HepG2 (cell line): Measurements from ENCODE around the gene DTX2. TPM values are rescaled to one million over a fixed set of nuclear protein-coding genes. Genes with fewer than 3 reads are reported as not detected.
"Not testable (repeated sequence)": the region's sequence is repeated elsewhere in the genome, so short reads cannot be mapped to it uniquely, and the experiment has no call there.

Source experiments
- ATAC-seq: fragments of 200-7000 bp; cut with Tn5 transposase; 3 replicates; pipeline ENCODE4 v1.9.1; 2020; ENCODE audit warnings: mild to moderate bottlenecking, moderate library complexity
- BruUV-seq: library from RNA; stranded (reverse); fragments of 400-500 nt; replicated peaks from 2 replicates; lab custom pipeline; 2021; lab: Mats Ljungman, UMichigan
- CTCF ChIA-PET: fragments of 300-600 bp; formaldehyde crosslinking; extraction: SDS; loops from one replicate; lab custom pipeline; 2021; ENCODE audit warnings: low total read pairs, inconsistent platforms, low intra/inter-chr PET ratio; lab: Yijun Ruan, JAX
- POLR2A ChIA-PET: fragments of 350-600 bp; sonication (Branson Sonifier 250); formaldehyde crosslinking; loops from one replicate; lab custom pipeline; 2020; ENCODE audit warnings: antibody characterized with exemption, inconsistent platforms; lab: Yijun Ruan, JAX
- DNase-seq: peaks from one replicate; pipeline ENCODE4 v3.0.0-alpha.2; 2015; ENCODE audit warnings: low spot score
- FAIRE-seq: peaks from 3 replicates; lab custom pipeline; 2011; peaks lifted over from hg19 to GRCh38; lab: Jason Lieb, UNC
- H2AFZ ChIP-seq: one replicate; pipeline ENCODE4 v1.6.1; 2011; ENCODE audit warnings: low read length, inconsistent platforms
- H3K27ac ChIP-seq: fragments of 300-600 bp; 3 replicates; pipeline ENCODE4 v1.8.0; 2011; ENCODE audit warnings: mixed run types, mild to moderate bottlenecking, mixed read lengths, low read length, inconsistent platforms; ENCODE audit not compliant: insufficient read depth; ENCODE audit errors: extremely low read length
- H3K27me3 ChIP-seq, 2 experiments: fragments of 200-600 bp in 1 of 2; 2 replicates in 1 of 2; 3 replicates in 1 of 2; pipeline versions ENCODE4 v1.6.0 to v1.8.0; 2011; ENCODE audit warnings: low read length in 2 of 2, mild to moderate bottlenecking in 2 of 2, moderate library complexity in 2 of 2, inconsistent platforms in 1 of 2; ENCODE audit not compliant: insufficient read depth in 2 of 2, control insufficient read depth in 1 of 2
- H3K36me3 ChIP-seq, 2 experiments: fragments of 200-600 bp in 1 of 2; replicated peaks in 1 of 2; 2 replicates in 1 of 2; 3 replicates in 1 of 2; pipeline versions ENCODE4 v1.5.1 to v1.8.0; 2011; ENCODE audit warnings: low read length in 2 of 2, inconsistent platforms in 1 of 2; ENCODE audit not compliant: insufficient read depth in 2 of 2, control insufficient read depth in 1 of 2
- H3K4me1 ChIP-seq: 2 replicates; pipeline ENCODE4 v1.5.1; 2012; ENCODE audit warnings: low read length, inconsistent platforms; ENCODE audit not compliant: insufficient read depth
- H3K4me2 ChIP-seq: 2 replicates; pipeline ENCODE4 v1.6.0; 2011; ENCODE audit warnings: low read depth, low read length, inconsistent platforms
- H3K4me3 ChIP-seq, 3 experiments: fragments of 200-600 bp in 1 of 3; sonication (generic), shearing (Covaris generic) in 1 of 3; replicated peaks in 1 of 3; 2 replicates each; pipeline ENCODE4 v1.5.1; 2011 to 2016; ENCODE audit warnings: low read length in 3 of 3, inconsistent platforms in 2 of 3, low read depth in 2 of 3, mild to moderate bottlenecking in 2 of 3, control low read depth in 1 of 3, mixed read lengths in 1 of 3; ENCODE audit not compliant: insufficient read depth in 1 of 3
- H3K79me2 ChIP-seq: one replicate; pipeline ENCODE4 v1.6.1; 2011; ENCODE audit warnings: low read length, inconsistent platforms; ENCODE audit not compliant: insufficient read depth
- H3K9ac ChIP-seq: 2 replicates; pipeline ENCODE4 v1.6.0; 2011; ENCODE audit warnings: mild to moderate bottlenecking, low read depth, low read length, inconsistent platforms; ENCODE audit not compliant: insufficient read depth
- H3K9me3 ChIP-seq: 2 replicates; pipeline ENCODE4 v1.5.1; 2012; ENCODE audit warnings: mild to moderate bottlenecking, low read length
- H4K20me1 ChIP-seq: 2 replicates; pipeline ENCODE4 v1.6.0; 2011; ENCODE audit warnings: inconsistent platforms, mild to moderate bottlenecking, low read length, moderate library complexity; ENCODE audit not compliant: insufficient read depth
- STAG1 ChIP-seq: sonication (generic); formaldehyde crosslinking; IDR thresholded peaks from 2 replicates; pipeline ENCODE4 v1.4.0; 2020; ENCODE audit warnings: missing genetic modification reagents
- WGBS: methylation state at CpG from one replicate; pipeline ENCODE4 v1.1.6; 2017; ENCODE audit warnings: low lambda C conversion rate; 5-methylcytosine and 5-hydroxymethylcytosine counted together
- in situ Hi-C: cut with HindIII; loops from 2 replicates; pipeline ENCODE4 v1.10.0; 2017; ENCODE audit warnings: low pct_unique_long_range_greater_than_20kb; ENCODE audit not compliant: extremely low pct_ligation_motif_present
- intact Hi-C: fragments of 100-400 bp; cut with micrococcal nuclease; formaldehyde crosslinking; loops from one replicate; pipeline ENCODE4 v1.10.0; 2022; ENCODE audit not compliant: unreplicated experiment
- polyA plus RNA-seq, 8 experiments: library from polyadenylated mRNA; depleted of rRNA in 3 of 8; stranded (reverse) in 7 of 8; unstranded in 1 of 8; fragments of >200 nt; fragmentation: Illumina TruSeq in 4 of 8; extraction: Trizol in 4 of 8; gene quantifications; 2 replicates each; pipeline versions ENCODE4 v1.2.1 to v1.2.3, GENCODE V29; 2011 to 2016; ENCODE audit warnings: low read depth in 4 of 8, missing spikeins in 1 of 8, mixed read lengths in 1 of 8; ENCODE audit not compliant: insufficient read depth in 1 of 8
- total RNA-seq, 5 experiments: library from RNA; depleted of rRNA; stranded (reverse); fragments of >200 nt; fragmentation: Illumina TruSeq; extraction: Trizol; gene quantifications; 2 replicates each; pipeline ENCODE4 v1.2.3, GENCODE V29; 2016; ENCODE audit warnings: low read depth in 1 of 5
- TF ChIP-seq, protein P1 (sequence below): sonication (generic); formaldehyde crosslinking; IDR thresholded peaks from 2 replicates; pipeline ENCODE4 v1.5.0; 2020; ENCODE audit warnings: mild to moderate bottlenecking, missing genetic modification reagents, moderate library complexity
- TF ChIP-seq, protein P2 (sequence below): sonication (generic); formaldehyde crosslinking; IDR thresholded peaks from 2 replicates; pipeline ENCODE4 v1.4.0; 2020; ENCODE audit warnings: missing genetic modification reagents

The DTX2 gene
- total and polyA plus RNA-seq, 2 of the 13 experiments (the other 11 are each of a cell fraction or from before 2014, with no cell fraction given) = 5.5 to 6.2 TPM

DNA sequence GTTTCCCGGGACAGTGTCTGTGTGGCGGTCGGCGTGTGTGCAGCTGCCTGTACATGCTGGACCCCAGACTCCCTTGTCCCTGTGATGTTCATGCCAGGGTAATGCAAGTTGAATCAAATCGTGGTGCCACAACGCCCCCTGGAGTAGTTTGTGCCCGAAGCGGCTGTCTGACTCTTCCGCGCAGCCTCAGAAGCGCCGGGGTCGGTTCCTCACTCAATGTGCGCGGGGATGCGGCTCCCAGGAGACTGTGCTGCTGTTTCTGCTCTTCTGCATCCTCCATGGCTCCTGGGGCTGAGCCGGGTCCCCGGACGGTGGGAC, 38.4 kb downstream of the DTX2 start:
- CTCF ChIA-PET = not testable (repeated sequence)

DNA sequence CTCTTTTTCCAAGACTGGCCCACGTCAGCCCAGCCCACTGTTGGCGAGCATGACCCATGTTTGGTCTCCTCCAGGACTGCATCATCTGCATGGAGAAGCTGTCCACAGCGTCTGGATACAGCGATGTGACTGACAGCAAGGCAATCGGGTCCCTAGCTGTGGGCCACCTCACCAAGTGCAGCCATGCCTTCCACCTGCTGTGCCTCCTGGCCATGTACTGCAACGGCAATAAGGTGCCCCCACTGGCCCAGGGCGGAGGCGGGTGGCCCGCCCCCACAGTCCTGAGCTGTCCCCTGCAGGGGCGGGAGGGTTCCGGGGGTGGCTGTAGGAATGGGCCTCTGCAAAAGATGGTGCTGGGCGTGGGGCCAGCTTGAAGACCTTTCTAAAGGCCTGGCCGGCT, 40.7 kb downstream of the DTX2 start:
- 77% methylated on average over 6 of the region's 13 CpGs for WGBS
- in situ Hi-C loops = not testable (repeated sequence)

More for the DNA sequence above, 38.4 kb downstream of the DTX2 start:
- FAIRE-seq, H4K20me1 ChIP-seq, in situ Hi-C loops, H3K27me3 ChIP-seq, H3K4me2 ChIP-seq, H3K36me3 ChIP-seq, H3K9ac ChIP-seq, H3K79me2 ChIP-seq, H3K9me3 ChIP-seq, POLR2A ChIA-PET, H2AFZ ChIP-seq, H3K27ac ChIP-seq, H3K4me1 ChIP-seq, BruUV-seq, H3K4me3 ChIP-seq, DNase-seq, intact Hi-C loops: not testable (repeated sequence)
- peak; percentile 12; the same call in 1 of the 3 replicates for ATAC-seq
- no CpG with 5 or more reads among the region's 19 CpGs for WGBS
- TF ChIP-seq, protein P1, sequence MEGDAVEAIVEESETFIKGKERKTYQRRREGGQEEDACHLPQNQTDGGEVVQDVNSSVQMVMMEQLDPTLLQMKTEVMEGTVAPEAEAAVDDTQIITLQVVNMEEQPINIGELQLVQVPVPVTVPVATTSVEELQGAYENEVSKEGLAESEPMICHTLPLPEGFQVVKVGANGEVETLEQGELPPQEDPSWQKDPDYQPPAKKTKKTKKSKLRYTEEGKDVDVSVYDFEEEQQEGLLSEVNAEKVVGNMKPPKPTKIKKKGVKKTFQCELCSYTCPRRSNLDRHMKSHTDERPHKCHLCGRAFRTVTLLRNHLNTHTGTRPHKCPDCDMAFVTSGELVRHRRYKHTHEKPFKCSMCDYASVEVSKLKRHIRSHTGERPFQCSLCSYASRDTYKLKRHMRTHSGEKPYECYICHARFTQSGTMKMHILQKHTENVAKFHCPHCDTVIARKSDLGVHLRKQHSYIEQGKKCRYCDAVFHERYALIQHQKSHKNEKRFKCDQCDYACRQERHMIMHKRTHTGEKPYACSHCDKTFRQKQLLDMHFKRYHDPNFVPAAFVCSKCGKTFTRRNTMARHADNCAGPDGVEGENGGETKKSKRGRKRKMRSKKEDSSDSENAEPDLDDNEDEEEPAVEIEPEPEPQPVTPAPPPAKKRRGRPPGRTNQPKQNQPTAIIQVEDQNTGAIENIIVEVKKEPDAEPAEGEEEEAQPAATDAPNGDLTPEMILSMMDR (CRISPR knock-in tag) = peak; percentile 36
- TF ChIP-seq, protein P2, sequence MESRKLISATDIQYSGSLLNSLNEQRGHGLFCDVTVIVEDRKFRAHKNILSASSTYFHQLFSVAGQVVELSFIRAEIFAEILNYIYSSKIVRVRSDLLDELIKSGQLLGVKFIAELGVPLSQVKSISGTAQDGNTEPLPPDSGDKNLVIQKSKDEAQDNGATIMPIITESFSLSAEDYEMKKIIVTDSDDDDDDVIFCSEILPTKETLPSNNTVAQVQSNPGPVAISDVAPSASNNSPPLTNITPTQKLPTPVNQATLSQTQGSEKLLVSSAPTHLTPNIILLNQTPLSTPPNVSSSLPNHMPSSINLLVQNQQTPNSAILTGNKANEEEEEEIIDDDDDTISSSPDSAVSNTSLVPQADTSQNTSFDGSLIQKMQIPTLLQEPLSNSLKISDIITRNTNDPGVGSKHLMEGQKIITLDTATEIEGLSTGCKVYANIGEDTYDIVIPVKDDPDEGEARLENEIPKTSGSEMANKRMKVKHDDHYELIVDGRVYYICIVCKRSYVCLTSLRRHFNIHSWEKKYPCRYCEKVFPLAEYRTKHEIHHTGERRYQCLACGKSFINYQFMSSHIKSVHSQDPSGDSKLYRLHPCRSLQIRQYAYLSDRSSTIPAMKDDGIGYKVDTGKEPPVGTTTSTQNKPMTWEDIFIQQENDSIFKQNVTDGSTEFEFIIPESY = 0 out of 2 replicates have a peak, but pooled peaks have one; percentile 19
- peak; percentile 36 for TF ChIP-seq STAG1 (CRISPR knock-in tag)

DNA sequence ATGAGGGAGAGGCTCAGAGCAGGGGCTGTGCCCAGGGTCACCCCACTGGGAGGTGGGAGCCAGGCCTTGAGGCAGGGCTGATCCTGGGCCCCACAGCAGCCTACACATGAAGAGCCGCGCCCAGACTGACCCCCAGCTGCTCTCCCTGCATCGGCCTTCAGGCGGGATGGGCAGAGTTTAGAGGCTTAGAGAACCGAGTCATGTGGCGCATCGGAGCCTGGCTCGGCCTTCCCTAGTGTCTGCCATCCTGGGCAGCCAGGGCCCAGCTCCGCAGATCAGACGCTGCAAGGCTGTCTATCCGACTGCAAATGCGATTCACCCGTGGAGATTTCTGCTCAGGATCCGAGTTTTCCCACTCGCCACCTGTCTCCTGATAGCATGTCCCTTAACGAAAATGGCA, 41.3 kb downstream of the DTX2 start:
- H3K9me3 ChIP-seq, H2AFZ ChIP-seq, H3K4me1 ChIP-seq, H3K36me3 ChIP-seq, H3K79me2 ChIP-seq, H3K27me3 ChIP-seq, ATAC-seq, CTCF ChIA-PET, DNase-seq, POLR2A ChIA-PET, H3K4me2 ChIP-seq, in situ Hi-C loops, BruUV-seq, H3K4me3 ChIP-seq, FAIRE-seq, H4K20me1 ChIP-seq, intact Hi-C loops, H3K9ac ChIP-seq, H3K27ac ChIP-seq: not testable (repeated sequence)
- WGBS = 93% methylated on average over 10 of the region's 16 CpGs

More for the DNA sequence above, 40.7 kb downstream of the DTX2 start:
- H4K20me1 ChIP-seq, POLR2A ChIA-PET, DNase-seq, intact Hi-C loops, H3K27ac ChIP-seq, H3K36me3 ChIP-seq, H3K4me3 ChIP-seq, H3K4me2 ChIP-seq, ATAC-seq, FAIRE-seq, BruUV-seq, H3K4me1 ChIP-seq, H3K79me2 ChIP-seq, H2AFZ ChIP-seq, H3K27me3 ChIP-seq, H3K9ac ChIP-seq, CTCF ChIA-PET, H3K9me3 ChIP-seq: not testable (repeated sequence)
